Panc1 (cell line): ENCODE measurements around the gene SUFU. TPM values are rescaled to one million over a fixed set of nuclear protein-coding genes. Genes with fewer than 3 reads are reported as not detected.

Experiments used
- ATAC-seq: fragments of 200-7000 bp; cut with Tn5 transposase; 2 replicates; pipeline ENCODE4 v1.9.1; 2020; ENCODE audit warnings: mild to moderate bottlenecking, moderate library complexity
- BruUV-seq: library from RNA; stranded (reverse); fragments of 400-500 nt; replicated peaks from 2 replicates; lab custom pipeline; 2021; lab: Mats Ljungman, UMichigan
- CTCF ChIA-PET: fragments of 300-600 bp; sonication (Branson Sonifier 250); formaldehyde crosslinking; loops from one replicate; lab custom pipeline; 2022; ENCODE audit warnings: antibody characterized with exemption; lab: Charles Lee
- POLR2A ChIA-PET: fragments of 300-600 bp; sonication (Branson Sonifier 250); formaldehyde crosslinking; loops from one replicate; lab custom pipeline; 2022; ENCODE audit warnings: antibody characterized with exemption; lab: Charles Lee
- DNase-seq: peaks from one replicate; pipeline ENCODE4 v3.0.0-alpha.2; 2010; ENCODE audit warnings: low read depth, low spot score
- H3K27ac ChIP-seq: 2 replicates; pipeline ENCODE4 v1.5.1; 2011; ENCODE audit warnings: mild to moderate bottlenecking, low read length, inconsistent platforms
- H3K27me3 ChIP-seq: fragments of 200-500 bp; sonication (Bioruptor generic); 2 replicates; pipeline ENCODE4 v1.6.0; 2014; ENCODE audit warnings: low read length, inconsistent platforms; ENCODE audit not compliant: control insufficient read depth, insufficient read depth
- H3K36me3 ChIP-seq: fragments of 200-500 bp; sonication (Bioruptor generic); 2 replicates; pipeline ENCODE4 v1.5.1; 2014; ENCODE audit warnings: inconsistent platforms, mild to moderate bottlenecking, low read length, moderate library complexity; ENCODE audit not compliant: control insufficient read depth, insufficient read depth
- H3K4me1 ChIP-seq: 2 replicates; pipeline ENCODE4 v1.5.1; 2011; ENCODE audit warnings: inconsistent platforms, mild to moderate bottlenecking, low read length, moderate library complexity; ENCODE audit not compliant: control insufficient read depth, insufficient read depth
- H3K4me3 ChIP-seq, 2 experiments: 2 replicates each; pipeline ENCODE4 v1.5.1; 2011 to 2012; ENCODE audit warnings: low read depth in 2 of 2, low read length in 2 of 2, mild to moderate bottlenecking in 2 of 2, inconsistent platforms in 1 of 2, moderate library complexity in 1 of 2
- H3K9me3 ChIP-seq: fragments of 200-500 bp; sonication (Bioruptor generic); 2 replicates; pipeline ENCODE4 v1.5.1; 2014; ENCODE audit warnings: low read depth, mild to moderate bottlenecking, inconsistent platforms, low read length, moderate library complexity; ENCODE audit not compliant: control insufficient read depth, insufficient read depth
- CTCF ChIP-seq: fragments of 450-650 bp; IDR thresholded peaks from 2 replicates; pipeline ENCODE4 v1.5.1; 2017; ENCODE audit warnings: mild to moderate bottlenecking
- POLR2AphosphoS5 ChIP-seq: IDR thresholded peaks from 2 replicates; pipeline ENCODE4 v1.6.1; 2012; ENCODE audit warnings: mild to moderate bottlenecking, low read depth, low read length, moderate library complexity
- REST ChIP-seq, 2 experiments: IDR thresholded peaks; 2 replicates each; pipeline ENCODE4 v1.6.1; 2011 to 2012; ENCODE audit warnings: low read depth in 2 of 2, control low read depth in 1 of 2, low read length in 1 of 2, mild to moderate bottlenecking in 1 of 2, moderate library complexity in 1 of 2; ENCODE audit not compliant: insufficient read depth in 1 of 2
- SIN3A ChIP-seq: IDR thresholded peaks from 2 replicates; pipeline ENCODE4 v1.6.1; 2012; ENCODE audit warnings: low read depth, mild to moderate bottlenecking, low read length, moderate library complexity, borderline replicate concordance; ENCODE audit not compliant: insufficient read depth
- TCF7L2 ChIP-seq: IDR thresholded peaks from 2 replicates; pipeline ENCODE4 v1.6.1; 2011; ENCODE audit warnings: mild to moderate bottlenecking, low read depth, low read length, inconsistent platforms
- in situ Hi-C: cut with HindIII; loops from 2 replicates; pipeline ENCODE4 v1.10.0; 2016; ENCODE audit warnings: low sequenced_read_pairs, low pct_unique_long_range_greater_than_20kb
- intact Hi-C: fragments of 100-400 bp; cut with micrococcal nuclease; formaldehyde crosslinking; loops from one replicate; pipeline ENCODE4 v1.10.0; 2022; ENCODE audit not compliant: unreplicated experiment
- total RNA-seq: library from RNA; stranded (reverse); gene quantifications from one replicate; pipeline ENCODE4 v1.2.1, GENCODE V29; 2021; ENCODE audit not compliant: unreplicated experiment

Gene SUFU
- total RNA-seq, 1 experiment from 2014 or later = 9.5 TPM

GRCh38 chr10:102455893-102456471 is 47.8 kb upstream of the SUFU start:
- BruUV-seq = no TSS peak
- Histone ChIP-seq H3K4me3 (no peak overlapping the region), H3K4me1 (peaks cover 10% of the 10 kb centered on the region; the same call in 1 of the 2 replicates), H3K27me3 (no peaks in the 10 kb centered on the region), H3K9me3 (no peaks in the 10 kb centered on the region), H3K27ac (peak overlapping the region; percentile 29; the same call in 1 of the 2 replicates), H3K36me3 (peaks cover 5% of the 10 kb centered on the region; the same call in 1 of the 2 replicates)
- no peak for ATAC-seq
- intact Hi-C loops (no loop called here), in situ Hi-C loops (no loop called here)
- DNase-seq = no peak
- ChIA-PET CTCF (no interaction called here), POLR2A (no interaction called here)
- TF ChIP-seq REST (IDR thresholded peaks at IDR 0.05; ENCODE audit: insufficient read depth in 1 of 2, low read depth in 2 of 2, low read length in 1 of 2) (no peak), CTCF (no peak), SIN3A (no peak), TCF7L2 (no peak), POLR2AphosphoS5 (no peak)

GRCh38 chr10:102457591-102458150 is 46.1 kb upstream of the SUFU start:
- no TSS peak for BruUV-seq
- peaks cover 3% of the 10 kb centered on the region; the same call in 1 of the 2 replicates for H3K36me3 ChIP-seq
- CTCF ChIA-PET = no interaction called here
- in situ Hi-C loops (no loop called here), intact Hi-C loops (no loop called here)
- ATAC-seq = no peak
- peaks cover 16% of the 10 kb centered on the region for H3K4me1 ChIP-seq
- no peak overlapping the region for H3K4me3 ChIP-seq
- H3K27ac ChIP-seq = no peak overlapping the region
- no peaks in the 10 kb centered on the region for H3K9me3 ChIP-seq
- TF ChIP-seq CTCF = no peak
- TF ChIP-seq TCF7L2 = no peak
- TF ChIP-seq SIN3A = no peak
- no peak for TF ChIP-seq POLR2AphosphoS5
- no peak for TF ChIP-seq REST (IDR thresholded peaks at IDR 0.05; ENCODE audit: insufficient read depth in 1 of 2, low read depth in 2 of 2, low read length in 1 of 2)
- DNase-seq = no peak
- POLR2A ChIA-PET = interaction anchor here (0.6 kb wide), 1 partner anchor 123 kb away, joined by 14 read pairs; no protein-coding TSS in a partner anchor
- no peaks in the 10 kb centered on the region for H3K27me3 ChIP-seq
